Activated T-helper 9 cell treated with anti-CD3 and anti-CD28 coated beads, Interleukin-2, amount 50 U/mL, for 16 hours (primary cell): Measurements from ENCODE around the gene RANBP3.
"Not testable (repeated sequence)": the region's sequence is repeated elsewhere in the genome, so short reads cannot be mapped to it uniquely, and the experiment has no call there.

Source experiments
- DNase-seq: peaks from one replicate; pipeline ENCODE4 v3.0.0-alpha.2; 2020; ENCODE audit warnings: low read depth

Gene RANBP3

GRCh38 chr19:5964816-5965565, 12.9 kb downstream of the RANBP3 start:
- no peak for DNase-seq

GRCh38 chr19:5963855-5964254, 14.1 kb downstream of the RANBP3 start:
- DNase-seq = no peak

- not testable (repeated sequence) for DNase-seq
These were observed 14.7 kb downstream of the RANBP3 start for GRCh38 chr19:5963259-5963658.

GRCh38 chr19:5961969-5962945, 15.7 kb downstream of the RANBP3 start:
- peak; percentile 24 for DNase-seq

- not testable (repeated sequence) for DNase-seq
These were observed 16.3 kb downstream of the RANBP3 start for GRCh38 chr19:5961641-5961968.

- DNase-seq = no peak
These were observed 17.6 kb downstream of the RANBP3 start for GRCh38 chr19:5960005-5961001.

- DNase-seq = no peak
These were observed 18.5 kb downstream of the RANBP3 start for GRCh38 chr19:5959260-5960004.

- DNase-seq = no peak
These were observed 19.2 kb downstream of the RANBP3 start for GRCh38 chr19:5958851-5959122.

GRCh38 chr19:5958074-5958850, 19.7 kb downstream of the RANBP3 start:
- no peak for DNase-seq

GRCh38 chr19:5957170-5957569, 20.8 kb downstream of the RANBP3 start:
- DNase-seq = no peak

- DNase-seq = no peak
These were observed 21.2 kb downstream of the RANBP3 start for GRCh38 chr19:5956728-5957127.

- no peak for DNase-seq
These were observed 21.6 kb downstream of the RANBP3 start for GRCh38 chr19:5956323-5956722.

GRCh38 chr19:5955636-5955935, 22.4 kb downstream of the RANBP3 start:
- no peak for DNase-seq

- no peak for DNase-seq
These were observed 23.6 kb downstream of the RANBP3 start for GRCh38 chr19:5954293-5954692.

- peak; percentile 15 for DNase-seq
These were observed 24.2 kb downstream of the RANBP3 start for GRCh38 chr19:5953680-5954213.

- no peak for DNase-seq
These were observed 24.8 kb downstream of the RANBP3 start for GRCh38 chr19:5953030-5953589.

GRCh38 chr19:5952193-5953029, 25.5 kb downstream of the RANBP3 start:
- DNase-seq = no peak

GRCh38 chr19:5951338-5951861, 26.5 kb downstream of the RANBP3 start:
- no peak for DNase-seq

GRCh38 chr19:5950741-5951140, 27.2 kb downstream of the RANBP3 start:
- no peak for DNase-seq
